HepG2 (cell line): Measurements from ENCODE around the gene FGD6. TPM values are rescaled to one million over a fixed set of nuclear protein-coding genes. Genes with fewer than 3 reads are reported as not detected.

Experiments used
- ATAC-seq: fragments of 200-7000 bp; cut with Tn5 transposase; 3 replicates; pipeline ENCODE4 v1.9.1; 2020; ENCODE audit warnings: mild to moderate bottlenecking, moderate library complexity
- BruUV-seq: library from RNA; stranded (reverse); fragments of 400-500 nt; replicated peaks from 2 replicates; lab custom pipeline; 2021; lab: Mats Ljungman, UMichigan
- CTCF ChIA-PET: fragments of 300-600 bp; formaldehyde crosslinking; extraction: SDS; loops from one replicate; lab custom pipeline; 2021; ENCODE audit warnings: low total read pairs, inconsistent platforms, low intra/inter-chr PET ratio; lab: Yijun Ruan, JAX
- POLR2A ChIA-PET: fragments of 350-600 bp; sonication (Branson Sonifier 250); formaldehyde crosslinking; loops from one replicate; lab custom pipeline; 2020; ENCODE audit warnings: antibody characterized with exemption, inconsistent platforms; lab: Yijun Ruan, JAX
- DNase-seq: peaks from one replicate; pipeline ENCODE4 v3.0.0-alpha.2; 2015; ENCODE audit warnings: low spot score
- FAIRE-seq: peaks from 3 replicates; lab custom pipeline; 2011; peaks lifted over from hg19 to GRCh38; lab: Jason Lieb, UNC
- H2AFZ ChIP-seq: one replicate; pipeline ENCODE4 v1.6.1; 2011; ENCODE audit warnings: low read length, inconsistent platforms
- H3K27ac ChIP-seq: fragments of 300-600 bp; 3 replicates; pipeline ENCODE4 v1.8.0; 2011; ENCODE audit warnings: mixed run types, mild to moderate bottlenecking, mixed read lengths, low read length, inconsistent platforms; ENCODE audit not compliant: insufficient read depth; ENCODE audit errors: extremely low read length
- H3K27me3 ChIP-seq, 2 experiments: fragments of 200-600 bp in 1 of 2; 2 replicates in 1 of 2; 3 replicates in 1 of 2; pipeline versions ENCODE4 v1.6.0 to v1.8.0; 2011; ENCODE audit warnings: low read length in 2 of 2, mild to moderate bottlenecking in 2 of 2, moderate library complexity in 2 of 2, inconsistent platforms in 1 of 2; ENCODE audit not compliant: insufficient read depth in 2 of 2, control insufficient read depth in 1 of 2
- H3K36me3 ChIP-seq, 2 experiments: fragments of 200-600 bp in 1 of 2; replicated peaks in 1 of 2; 2 replicates in 1 of 2; 3 replicates in 1 of 2; pipeline versions ENCODE4 v1.5.1 to v1.8.0; 2011; ENCODE audit warnings: low read length in 2 of 2, inconsistent platforms in 1 of 2; ENCODE audit not compliant: insufficient read depth in 2 of 2, control insufficient read depth in 1 of 2
- H3K4me1 ChIP-seq: 2 replicates; pipeline ENCODE4 v1.5.1; 2012; ENCODE audit warnings: low read length, inconsistent platforms; ENCODE audit not compliant: insufficient read depth
- H3K4me2 ChIP-seq: 2 replicates; pipeline ENCODE4 v1.6.0; 2011; ENCODE audit warnings: low read depth, low read length, inconsistent platforms
- H3K4me3 ChIP-seq, 3 experiments: fragments of 200-600 bp in 1 of 3; sonication (generic), shearing (Covaris generic) in 1 of 3; replicated peaks in 1 of 3; 2 replicates each; pipeline ENCODE4 v1.5.1; 2011 to 2016; ENCODE audit warnings: low read length in 3 of 3, inconsistent platforms in 2 of 3, low read depth in 2 of 3, mild to moderate bottlenecking in 2 of 3, control low read depth in 1 of 3, mixed read lengths in 1 of 3; ENCODE audit not compliant: insufficient read depth in 1 of 3
- H3K79me2 ChIP-seq: one replicate; pipeline ENCODE4 v1.6.1; 2011; ENCODE audit warnings: low read length, inconsistent platforms; ENCODE audit not compliant: insufficient read depth
- H3K9ac ChIP-seq: 2 replicates; pipeline ENCODE4 v1.6.0; 2011; ENCODE audit warnings: mild to moderate bottlenecking, low read depth, low read length, inconsistent platforms; ENCODE audit not compliant: insufficient read depth
- H3K9me3 ChIP-seq: 2 replicates; pipeline ENCODE4 v1.5.1; 2012; ENCODE audit warnings: mild to moderate bottlenecking, low read length
- H4K20me1 ChIP-seq: 2 replicates; pipeline ENCODE4 v1.6.0; 2011; ENCODE audit warnings: inconsistent platforms, mild to moderate bottlenecking, low read length, moderate library complexity; ENCODE audit not compliant: insufficient read depth
- HNF4A ChIP-seq: sonication (generic); formaldehyde crosslinking; IDR thresholded peaks from 2 replicates; pipeline ENCODE4 v1.4.0; 2020; ENCODE audit warnings: missing genetic modification reagents
- MATR3 ChIP-seq: sonication (generic); formaldehyde crosslinking; IDR thresholded peaks from 2 replicates; pipeline ENCODE4 v1.4.0; 2020; ENCODE audit warnings: missing genetic modification reagents
- RCOR2 ChIP-seq: IDR thresholded peaks from 2 replicates; pipeline ENCODE4 v1.6.1; 2016; ENCODE audit warnings: missing biosample characterization, missing genetic modification reagents
- RORA ChIP-seq: sonication (generic); formaldehyde crosslinking; IDR thresholded peaks from 2 replicates; pipeline ENCODE4 v1.5.0; 2020; ENCODE audit warnings: mild to moderate bottlenecking, missing genetic modification reagents, moderate library complexity
- SMAD1 ChIP-seq: sonication (generic); formaldehyde crosslinking; IDR thresholded peaks from 2 replicates; pipeline ENCODE4 v1.4.0; 2020; ENCODE audit warnings: missing genetic modification reagents, low read depth, mild to moderate bottlenecking, borderline replicate concordance
- YEATS2 ChIP-seq: sonication (generic); formaldehyde crosslinking; IDR thresholded peaks from 2 replicates; pipeline ENCODE4 v1.4.0; 2020; ENCODE audit warnings: missing genetic modification reagents, borderline replicate concordance
- ZNF431 ChIP-seq: sonication (generic); formaldehyde crosslinking; IDR thresholded peaks from 2 replicates; pipeline ENCODE4 v1.9.0; 2022; ENCODE audit warnings: missing genetic modification reagents, low read depth, mild to moderate bottlenecking, borderline replicate concordance
- ZNF720 ChIP-seq: sonication (generic); formaldehyde crosslinking; IDR thresholded peaks from 2 replicates; pipeline ENCODE4 v1.4.0; 2020; ENCODE audit warnings: missing genetic modification reagents
- WGBS: methylation state at CpG from one replicate; pipeline ENCODE4 v1.1.6; 2017; ENCODE audit warnings: low lambda C conversion rate; 5-methylcytosine and 5-hydroxymethylcytosine counted together
- in situ Hi-C: cut with HindIII; loops from 2 replicates; pipeline ENCODE4 v1.10.0; 2017; ENCODE audit warnings: low pct_unique_long_range_greater_than_20kb; ENCODE audit not compliant: extremely low pct_ligation_motif_present
- intact Hi-C: fragments of 100-400 bp; cut with micrococcal nuclease; formaldehyde crosslinking; loops from one replicate; pipeline ENCODE4 v1.10.0; 2022; ENCODE audit not compliant: unreplicated experiment
- polyA plus RNA-seq, 8 experiments: library from polyadenylated mRNA; depleted of rRNA in 3 of 8; stranded (reverse) in 7 of 8; unstranded in 1 of 8; fragments of >200 nt; fragmentation: Illumina TruSeq in 4 of 8; extraction: Trizol in 4 of 8; gene quantifications; 2 replicates each; pipeline versions ENCODE4 v1.2.1 to v1.2.3, GENCODE V29; 2011 to 2016; ENCODE audit warnings: low read depth in 4 of 8, missing spikeins in 1 of 8, mixed read lengths in 1 of 8; ENCODE audit not compliant: insufficient read depth in 1 of 8
- total RNA-seq, 5 experiments: library from RNA; depleted of rRNA; stranded (reverse); fragments of >200 nt; fragmentation: Illumina TruSeq; extraction: Trizol; gene quantifications; 2 replicates each; pipeline ENCODE4 v1.2.3, GENCODE V29; 2016; ENCODE audit warnings: low read depth in 1 of 5
- TF ChIP-seq, protein P1 (sequence below): sonication (generic); formaldehyde crosslinking; IDR thresholded peaks from 2 replicates; pipeline ENCODE4; 2020; ENCODE audit warnings: missing genetic modification reagents, mild to moderate bottlenecking, borderline replicate concordance
- TF ChIP-seq, protein P2 (sequence below): IDR thresholded peaks from 2 replicates; pipeline ENCODE4 v1.6.1; 2016; ENCODE audit warnings: mild to moderate bottlenecking
- TF ChIP-seq, protein P3 (sequence below): IDR thresholded peaks from 2 replicates; pipeline ENCODE4 v1.6.1; 2016; ENCODE audit warnings: missing genetic modification reagents, missing compliant biosample characterization
- TF ChIP-seq, protein P4 (sequence below): sonication (generic); formaldehyde crosslinking; IDR thresholded peaks from 2 replicates; pipeline ENCODE4 v1.5.0; 2020; ENCODE audit warnings: missing genetic modification reagents
- TF ChIP-seq, protein P5 (sequence below): sonication (generic); formaldehyde crosslinking; IDR thresholded peaks from 2 replicates; pipeline ENCODE4 v1.4.0; 2020; ENCODE audit warnings: mild to moderate bottlenecking, missing genetic modification reagents, borderline replicate concordance
- TF ChIP-seq, protein P6 (sequence below): sonication (generic); formaldehyde crosslinking; IDR thresholded peaks from 2 replicates; pipeline ENCODE4 v1.4.0; 2020; ENCODE audit warnings: mild to moderate bottlenecking, missing genetic modification reagents

FGD6 gene
- total and polyA plus RNA-seq, 2 of the 13 experiments (the other 11 are each of a cell fraction or from before 2014, with no cell fraction given): 2.2 to 4.3 TPM

DNA sequence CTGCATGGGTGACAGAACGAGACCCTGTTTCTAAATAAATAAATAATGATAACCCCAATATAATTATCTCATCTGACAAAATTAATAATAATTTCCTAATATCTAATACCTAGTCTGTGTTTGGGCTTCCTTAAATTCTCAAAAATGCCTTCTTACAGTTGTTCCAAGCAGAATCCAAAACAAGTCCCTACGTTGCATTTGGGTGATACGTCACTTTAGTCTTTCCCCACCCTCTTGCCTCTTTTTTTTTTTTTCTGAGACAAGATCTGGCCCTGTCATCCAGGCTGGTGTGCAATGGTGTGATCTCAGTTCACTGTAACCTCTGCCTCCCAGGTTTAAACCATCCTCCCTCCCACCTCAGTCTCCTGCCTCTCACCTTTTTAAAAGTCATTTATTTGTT is 27.1 kb upstream of the FGD6 start:
- Histone ChIP-seq H2AFZ (no peak overlapping the region), H3K79me2 (peaks cover 40% of the 10 kb centered on the region), H3K4me2 (no peak overlapping the region), H3K27me3 (no peaks in the 10 kb centered on the region; a peak in 1 of 5 replicates), H3K36me3 (peaks cover 4% of the 10 kb centered on the region in 2 experiments; a peak in 2 of 5 replicates), H3K4me1 (peaks cover 16% of the 10 kb centered on the region), H3K9ac (no peak overlapping the region), H3K4me3 (no peak overlapping the region), H3K27ac (no peak overlapping the region), H4K20me1 (0 out of 2 replicates have a peak, but pooled peaks cover 2% of the 10 kb centered on the region), H3K9me3 (no peaks in the 10 kb centered on the region)
- ChIA-PET CTCF (no interaction called here), POLR2A (no interaction called here)
- BruUV-seq: no TSS peak
- DNase-seq: no peak
- no peak for ATAC-seq
- in situ Hi-C loops (no loop called here), intact Hi-C loops (no loop called here)
- WGBS: 97% methylated on average over 3 of the region's 3 CpGs
- no peak for FAIRE-seq
- TF ChIP-seq YEATS2 (CRISPR knock-in tag) (no peak), SMAD1 (CRISPR knock-in tag) (no peak), ZNF720 (CRISPR knock-in tag) (no peak), MATR3 (no peak), RORA (no peak), HNF4A (CRISPR knock-in tag) (no peak), ZNF431 (CRISPR knock-in tag) (no peak), RCOR2 (CRISPR knock-in tag) (no peak)
- TF ChIP-seq, protein P1, sequence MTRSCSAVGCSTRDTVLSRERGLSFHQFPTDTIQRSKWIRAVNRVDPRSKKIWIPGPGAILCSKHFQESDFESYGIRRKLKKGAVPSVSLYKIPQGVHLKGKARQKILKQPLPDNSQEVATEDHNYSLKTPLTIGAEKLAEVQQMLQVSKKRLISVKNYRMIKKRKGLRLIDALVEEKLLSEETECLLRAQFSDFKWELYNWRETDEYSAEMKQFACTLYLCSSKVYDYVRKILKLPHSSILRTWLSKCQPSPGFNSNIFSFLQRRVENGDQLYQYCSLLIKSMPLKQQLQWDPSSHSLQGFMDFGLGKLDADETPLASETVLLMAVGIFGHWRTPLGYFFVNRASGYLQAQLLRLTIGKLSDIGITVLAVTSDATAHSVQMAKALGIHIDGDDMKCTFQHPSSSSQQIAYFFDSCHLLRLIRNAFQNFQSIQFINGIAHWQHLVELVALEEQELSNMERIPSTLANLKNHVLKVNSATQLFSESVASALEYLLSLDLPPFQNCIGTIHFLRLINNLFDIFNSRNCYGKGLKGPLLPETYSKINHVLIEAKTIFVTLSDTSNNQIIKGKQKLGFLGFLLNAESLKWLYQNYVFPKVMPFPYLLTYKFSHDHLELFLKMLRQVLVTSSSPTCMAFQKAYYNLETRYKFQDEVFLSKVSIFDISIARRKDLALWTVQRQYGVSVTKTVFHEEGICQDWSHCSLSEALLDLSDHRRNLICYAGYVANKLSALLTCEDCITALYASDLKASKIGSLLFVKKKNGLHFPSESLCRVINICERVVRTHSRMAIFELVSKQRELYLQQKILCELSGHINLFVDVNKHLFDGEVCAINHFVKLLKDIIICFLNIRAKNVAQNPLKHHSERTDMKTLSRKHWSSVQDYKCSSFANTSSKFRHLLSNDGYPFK (CRISPR knock-in tag): no peak
- TF ChIP-seq, protein P2, sequence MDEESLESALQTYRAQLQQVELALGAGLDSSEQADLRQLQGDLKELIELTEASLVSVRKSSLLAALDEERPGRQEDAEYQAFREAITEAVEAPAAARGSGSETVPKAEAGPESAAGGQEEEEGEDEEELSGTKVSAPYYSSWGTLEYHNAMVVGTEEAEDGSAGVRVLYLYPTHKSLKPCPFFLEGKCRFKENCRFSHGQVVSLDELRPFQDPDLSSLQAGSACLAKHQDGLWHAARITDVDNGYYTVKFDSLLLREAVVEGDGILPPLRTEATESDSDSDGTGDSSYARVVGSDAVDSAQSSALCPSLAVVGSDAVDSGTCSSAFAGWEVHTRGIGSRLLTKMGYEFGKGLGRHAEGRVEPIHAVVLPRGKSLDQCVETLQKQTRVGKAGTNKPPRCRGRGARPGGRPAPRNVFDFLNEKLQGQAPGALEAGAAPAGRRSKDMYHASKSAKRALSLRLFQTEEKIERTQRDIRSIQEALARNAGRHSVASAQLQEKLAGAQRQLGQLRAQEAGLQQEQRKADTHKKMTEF (CRISPR knock-in tag): no peak
- TF ChIP-seq, protein P3, sequence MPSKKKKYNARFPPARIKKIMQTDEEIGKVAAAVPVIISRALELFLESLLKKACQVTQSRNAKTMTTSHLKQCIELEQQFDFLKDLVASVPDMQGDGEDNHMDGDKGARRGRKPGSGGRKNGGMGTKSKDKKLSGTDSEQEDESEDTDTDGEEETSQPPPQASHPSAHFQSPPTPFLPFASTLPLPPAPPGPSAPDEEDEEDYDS (CRISPR knock-in tag): no peak
- TF ChIP-seq, protein P4, sequence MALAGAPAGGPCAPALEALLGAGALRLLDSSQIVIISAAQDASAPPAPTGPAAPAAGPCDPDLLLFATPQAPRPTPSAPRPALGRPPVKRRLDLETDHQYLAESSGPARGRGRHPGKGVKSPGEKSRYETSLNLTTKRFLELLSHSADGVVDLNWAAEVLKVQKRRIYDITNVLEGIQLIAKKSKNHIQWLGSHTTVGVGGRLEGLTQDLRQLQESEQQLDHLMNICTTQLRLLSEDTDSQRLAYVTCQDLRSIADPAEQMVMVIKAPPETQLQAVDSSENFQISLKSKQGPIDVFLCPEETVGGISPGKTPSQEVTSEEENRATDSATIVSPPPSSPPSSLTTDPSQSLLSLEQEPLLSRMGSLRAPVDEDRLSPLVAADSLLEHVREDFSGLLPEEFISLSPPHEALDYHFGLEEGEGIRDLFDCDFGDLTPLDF (CRISPR knock-in tag): no peak
- TF ChIP-seq, protein P5, sequence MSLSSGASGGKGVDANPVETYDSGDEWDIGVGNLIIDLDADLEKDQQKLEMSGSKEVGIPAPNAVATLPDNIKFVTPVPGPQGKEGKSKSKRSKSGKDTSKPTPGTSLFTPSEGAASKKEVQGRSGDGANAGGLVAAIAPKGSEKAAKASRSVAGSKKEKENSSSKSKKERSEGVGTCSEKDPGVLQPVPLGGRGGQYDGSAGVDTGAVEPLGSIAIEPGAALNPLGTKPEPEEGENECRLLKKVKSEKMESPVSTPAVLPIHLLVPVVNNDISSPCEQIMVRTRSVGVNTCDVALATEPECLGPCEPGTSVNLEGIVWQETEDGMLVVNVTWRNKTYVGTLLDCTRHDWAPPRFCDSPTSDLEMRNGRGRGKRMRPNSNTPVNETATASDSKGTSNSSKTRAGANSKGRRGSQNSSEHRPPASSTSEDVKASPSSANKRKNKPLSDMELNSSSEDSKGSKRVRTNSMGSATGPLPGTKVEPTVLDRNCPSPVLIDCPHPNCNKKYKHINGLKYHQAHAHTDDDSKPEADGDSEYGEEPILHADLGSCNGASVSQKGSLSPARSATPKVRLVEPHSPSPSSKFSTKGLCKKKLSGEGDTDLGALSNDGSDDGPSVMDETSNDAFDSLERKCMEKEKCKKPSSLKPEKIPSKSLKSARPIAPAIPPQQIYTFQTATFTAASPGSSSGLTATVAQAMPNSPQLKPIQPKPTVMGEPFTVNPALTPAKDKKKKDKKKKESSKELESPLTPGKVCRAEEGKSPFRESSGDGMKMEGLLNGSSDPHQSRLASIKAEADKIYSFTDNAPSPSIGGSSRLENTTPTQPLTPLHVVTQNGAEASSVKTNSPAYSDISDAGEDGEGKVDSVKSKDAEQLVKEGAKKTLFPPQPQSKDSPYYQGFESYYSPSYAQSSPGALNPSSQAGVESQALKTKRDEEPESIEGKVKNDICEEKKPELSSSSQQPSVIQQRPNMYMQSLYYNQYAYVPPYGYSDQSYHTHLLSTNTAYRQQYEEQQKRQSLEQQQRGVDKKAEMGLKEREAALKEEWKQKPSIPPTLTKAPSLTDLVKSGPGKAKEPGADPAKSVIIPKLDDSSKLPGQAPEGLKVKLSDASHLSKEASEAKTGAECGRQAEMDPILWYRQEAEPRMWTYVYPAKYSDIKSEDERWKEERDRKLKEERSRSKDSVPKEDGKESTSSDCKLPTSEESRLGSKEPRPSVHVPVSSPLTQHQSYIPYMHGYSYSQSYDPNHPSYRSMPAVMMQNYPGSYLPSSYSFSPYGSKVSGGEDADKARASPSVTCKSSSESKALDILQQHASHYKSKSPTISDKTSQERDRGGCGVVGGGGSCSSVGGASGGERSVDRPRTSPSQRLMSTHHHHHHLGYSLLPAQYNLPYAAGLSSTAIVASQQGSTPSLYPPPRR (CRISPR knock-in tag): no peak
- TF ChIP-seq, protein P6, sequence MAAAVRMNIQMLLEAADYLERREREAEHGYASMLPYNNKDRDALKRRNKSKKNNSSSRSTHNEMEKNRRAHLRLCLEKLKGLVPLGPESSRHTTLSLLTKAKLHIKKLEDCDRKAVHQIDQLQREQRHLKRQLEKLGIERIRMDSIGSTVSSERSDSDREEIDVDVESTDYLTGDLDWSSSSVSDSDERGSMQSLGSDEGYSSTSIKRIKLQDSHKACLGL (CRISPR knock-in tag): no peak
